PFSK-1 (cell line): ENCODE measurements around the gene SKIC3.

Source experiments
- POLR2AphosphoS5 ChIP-seq: IDR thresholded peaks from 2 replicates; pipeline ENCODE4 v1.6.1; 2012; ENCODE audit warnings: low read depth, mild to moderate bottlenecking, control low read depth, low read length, moderate library complexity
- REST ChIP-seq, 2 experiments: IDR thresholded peaks; 2 replicates each; pipeline versions ENCODE4 v1.6.1 to v1.8.0; 2011 to 2012; ENCODE audit warnings: low read depth in 2 of 2, low read length in 2 of 2, control low read depth in 1 of 2, inconsistent platforms in 1 of 2, mild to moderate bottlenecking in 1 of 2, moderate library complexity in 1 of 2; ENCODE audit not compliant: insufficient read depth in 1 of 2
- TAF1 ChIP-seq: IDR thresholded peaks from 2 replicates; pipeline ENCODE4 v1.6.1; 2012; ENCODE audit warnings: low read length, control low read depth, borderline replicate concordance; ENCODE audit not compliant: insufficient read depth

DNA sequence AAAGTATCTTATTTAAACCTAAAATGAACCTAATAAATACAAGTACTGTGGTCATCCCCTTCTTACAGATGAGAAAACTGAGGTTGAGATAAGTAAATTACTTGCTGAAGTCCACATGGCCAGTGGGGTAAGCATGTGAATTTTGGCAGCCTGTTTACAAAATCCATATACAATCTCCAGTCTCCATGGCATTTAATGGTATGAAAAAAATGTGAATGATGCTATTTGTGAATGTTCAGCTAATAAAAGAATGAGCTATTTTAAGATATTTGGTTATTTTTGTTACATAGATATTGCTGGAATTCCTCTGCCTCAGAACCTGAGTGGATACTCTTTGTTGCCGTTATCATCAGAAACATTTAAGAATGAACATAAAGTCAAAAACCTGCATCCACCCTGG, 45.8 kb upstream of the SKIC3 start:
- TF ChIP-seq POLR2AphosphoS5 (no peak), TAF1 (no peak), REST (IDR thresholded peaks at IDR 0.05; ENCODE audit: insufficient read depth in 1 of 2, low read depth in 2 of 2, low read length in 2 of 2) (no peak)
